Colonic mucosa (tissue), 4 donors: Measurements from ENCODE around the gene TTPAL. TPM values are rescaled to one million over a fixed set of nuclear protein-coding genes. Genes with fewer than 3 reads are reported as not detected.
"Not testable (repeated sequence)": the region's sequence is repeated elsewhere in the genome, so short reads cannot be mapped to it uniquely, and the experiment has no call there.

ENCODE experiments used
- DNase-seq: peaks from one replicate; pipeline ENCODE4 v3.0.0-alpha.2; 2020
- H3K27ac ChIP-seq: fragments of 200-600 bp; one replicate; pipeline ENCODE4 v1.8.0; 2021
- H3K27me3 ChIP-seq: fragments of 200-600 bp; one replicate; pipeline ENCODE4 v1.8.0; 2021
- H3K36me3 ChIP-seq: fragments of 200-600 bp; one replicate; pipeline ENCODE4 v1.8.0; 2021
- H3K4me1 ChIP-seq: fragments of 200-600 bp; one replicate; pipeline ENCODE4 v1.8.0; 2021; ENCODE audit warnings: mild to moderate bottlenecking
- H3K4me3 ChIP-seq: fragments of 200-600 bp; one replicate; pipeline ENCODE4 v1.8.0; 2021
- H3K9ac ChIP-seq, 2 donors: one replicate each; pipeline ENCODE4 v1.7.0; 2013; ENCODE audit warnings: control low read depth in 2 of 2, low read depth in 2 of 2, low read length in 2 of 2
- H3K9me3 ChIP-seq: fragments of 200-600 bp; one replicate; pipeline ENCODE4 v1.8.0; 2021
- CTCF ChIP-seq: fragments of 200-600 bp; IDR thresholded peaks from one replicate; pipeline ENCODE4 v1.8.0; 2022; ENCODE audit warnings: antibody characterized with exemption, mild to moderate bottlenecking
- intact Hi-C: fragments of 100-400 bp; cut with DNase I; formaldehyde crosslinking; loops from one replicate; pipeline ENCODE4 v1.14.1; 2022
- total RNA-seq, 2 donors: library from RNA; stranded (reverse); fragmentation: NEBNext Ultra II Directional in 1 of 2; extraction: Animal tissue kit (Norgen Biotek cat#: 25700) in 1 of 2; gene quantifications; one replicate each; pipeline ENCODE4 v1.2.1, GENCODE V29; 2021
- donor health status: healthy.
- donor health status: DM: no; HTN: no; CAD: no.
- donor health status: DM: no; HTN: no; CAD: no.

The TTPAL gene
- total RNA-seq, 2 donors from 2014 or later: 8.4 to 11.6 TPM

- no peak overlapping the region for H3K4me3 ChIP-seq
- intact Hi-C loops: loop anchor here (10.0 kb wide), 1 partner anchor 153 kb away; the partner anchor contains the start of gene FITM2
- H3K36me3 ChIP-seq: no peaks in the 10 kb centered on the region
- TF ChIP-seq CTCF: no peak
- H3K27me3 ChIP-seq: no peaks in the 10 kb centered on the region
- no peaks in the 10 kb centered on the region for H3K9me3 ChIP-seq
- H3K4me1 ChIP-seq: no peaks in the 10 kb centered on the region
- no peak for DNase-seq
- H3K9ac ChIP-seq: no peak overlapping the region
- H3K27ac ChIP-seq: no peak overlapping the region
Observed at GRCh38 chr20:44467289-44467883, 8.3 kb upstream of the TTPAL start.

- intact Hi-C loops: loop anchor here (10.0 kb wide), 1 partner anchor 153 kb away; the partner anchor contains the start of gene FITM2
- H3K4me3 ChIP-seq: no peak overlapping the region
- H3K27ac ChIP-seq: no peak overlapping the region
- H3K9me3 ChIP-seq: no peaks in the 10 kb centered on the region
- no peaks in the 10 kb centered on the region for H3K36me3 ChIP-seq
- no peaks in the 10 kb centered on the region for H3K4me1 ChIP-seq
- no peak for TF ChIP-seq CTCF
- H3K9ac ChIP-seq: no peak overlapping the region
- DNase-seq: no peak
- no peaks in the 10 kb centered on the region for H3K27me3 ChIP-seq
Observed at GRCh38 chr20:44468044-44468782, 7.5 kb upstream of the TTPAL start.

GRCh38 chr20:44470327-44470726 is 5.3 kb upstream of the TTPAL start:
- DNase-seq: no peak
- H3K36me3 ChIP-seq: no peaks in the 10 kb centered on the region
- no peak overlapping the region for H3K4me3 ChIP-seq
- no peak for TF ChIP-seq CTCF
- no peak overlapping the region for H3K27ac ChIP-seq
- intact Hi-C loops: loop anchor here (5.0 kb wide), 1 partner anchor 253 kb away; no protein-coding TSS in a partner anchor
- H3K4me1 ChIP-seq: no peaks in the 10 kb centered on the region
- no peak overlapping the region for H3K9ac ChIP-seq
- no peaks in the 10 kb centered on the region for H3K9me3 ChIP-seq
- H3K27me3 ChIP-seq: no peaks in the 10 kb centered on the region

GRCh38 chr20:44471481-44471882 is 4.2 kb upstream of the TTPAL start:
- DNase-seq: no peak
- TF ChIP-seq CTCF: peak; percentile 36
- Histone ChIP-seq H3K9me3 (no peaks in the 10 kb centered on the region), H3K4me3 (no peak overlapping the region), H3K36me3 (no peaks in the 10 kb centered on the region), H3K27me3 (no peaks in the 10 kb centered on the region), H3K4me1 (no peaks in the 10 kb centered on the region), H3K9ac (no peak overlapping the region), H3K27ac (no peak overlapping the region)
- intact Hi-C loops: loop anchor here (5.0 kb wide), 1 partner anchor 254 kb away; no protein-coding TSS in a partner anchor

- not testable (repeated sequence) for H3K27ac ChIP-seq, H3K27me3 ChIP-seq, H3K36me3 ChIP-seq, H3K9me3 ChIP-seq, H3K4me1 ChIP-seq, H3K9ac ChIP-seq, H3K4me3 ChIP-seq, DNase-seq
- intact Hi-C loops: loop anchor here (5.0 kb wide), 1 partner anchor 255 kb away; no protein-coding TSS in a partner anchor
Observed at GRCh38 chr20:44472283-44472682, 3.4 kb upstream of the TTPAL start.

GRCh38 chr20:44475372-44475693 is 341 bp upstream of the TTPAL start:
- intact Hi-C loops: loop anchor here (5.0 kb wide), 1 partner anchor 42 kb away; no protein-coding TSS in a partner anchor
- Histone ChIP-seq H3K9me3 (no peaks in the 10 kb centered on the region), H3K36me3 (no peaks in the 10 kb centered on the region), H3K9ac (peak overlapping the region; percentile 83 to 97), H3K27ac (peak overlapping the region; percentile 72), H3K4me1 (no peaks in the 10 kb centered on the region), H3K27me3 (no peaks in the 10 kb centered on the region), H3K4me3 (peak overlapping the region; percentile 68)
- DNase-seq: no peak
- TF ChIP-seq CTCF: no peak
